ENCODE measurements around the gene ACADL.

The ACADL gene

GRCh38 chr2:210224941-210225672 lies at the start of gene ACADL:
Gene ACADL, minus strand, starts transcription at chr2:210225447. Its CDS starts 184 bp downstream, at chr2:210225263.
- FAIRE-seq = no peak

DNA sequence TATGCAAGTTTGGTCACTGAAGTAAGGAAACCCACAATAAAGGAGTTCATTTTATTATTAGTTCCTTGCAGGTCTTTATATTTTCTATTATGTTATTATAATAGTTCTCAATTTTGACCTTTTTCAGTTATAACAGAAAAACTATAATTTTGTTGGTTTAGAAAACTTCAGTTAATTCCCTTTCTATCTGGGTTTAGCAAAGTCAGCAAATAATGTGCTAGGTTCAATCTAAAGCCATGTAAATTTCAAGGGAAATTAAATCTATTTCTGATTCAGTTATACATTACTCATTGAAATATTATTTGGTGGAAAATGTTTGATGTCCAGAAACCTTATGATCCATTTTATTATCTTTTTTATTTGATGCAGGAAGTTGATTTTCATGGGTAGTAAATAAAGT lies 46.1 kb upstream of the ACADL start:
- no peak for FAIRE-seq

GRCh38 chr2:210269148-210269547 lies 43.9 kb upstream of the ACADL start:
- no peak for FAIRE-seq

DNA sequence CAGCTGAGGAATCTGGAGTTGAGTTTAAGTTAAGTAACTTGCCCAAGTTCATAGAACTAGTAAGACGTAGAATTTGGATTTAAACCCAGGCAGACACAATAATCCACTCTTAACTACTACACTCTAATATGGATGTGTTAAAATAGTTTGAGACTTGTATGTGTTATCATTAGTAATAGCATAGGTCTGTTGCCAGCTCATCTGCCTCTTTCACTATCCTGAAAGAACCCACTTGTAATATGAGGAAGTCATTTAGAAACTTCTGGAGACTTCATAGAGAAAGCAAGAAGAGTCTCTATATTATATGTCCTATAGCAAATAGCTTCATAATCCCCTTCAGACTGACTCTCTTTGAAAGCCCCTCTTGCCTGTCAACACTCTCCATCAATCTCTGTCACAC lies 43.0 kb upstream of the ACADL start:
- FAIRE-seq = no peak

DNA sequence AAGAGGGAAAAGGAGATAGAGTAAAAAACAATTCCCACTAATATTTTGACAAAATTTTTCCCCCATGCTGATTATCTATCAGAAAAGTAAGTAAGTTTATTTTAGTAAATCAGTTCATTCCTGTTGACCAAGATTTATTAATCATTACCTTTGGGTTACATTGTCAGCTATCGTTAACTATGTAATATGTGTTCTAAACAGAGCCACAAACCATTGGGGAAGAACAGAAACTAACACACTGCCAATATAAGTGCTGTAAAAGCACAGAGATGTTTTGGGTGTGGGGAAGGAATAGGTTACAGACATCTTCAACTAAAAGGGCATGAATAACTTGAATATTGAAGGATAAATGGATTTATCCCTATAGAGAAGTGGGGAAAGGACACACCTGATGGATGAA lies 42.5 kb upstream of the ACADL start:
- FAIRE-seq = no peak

DNA sequence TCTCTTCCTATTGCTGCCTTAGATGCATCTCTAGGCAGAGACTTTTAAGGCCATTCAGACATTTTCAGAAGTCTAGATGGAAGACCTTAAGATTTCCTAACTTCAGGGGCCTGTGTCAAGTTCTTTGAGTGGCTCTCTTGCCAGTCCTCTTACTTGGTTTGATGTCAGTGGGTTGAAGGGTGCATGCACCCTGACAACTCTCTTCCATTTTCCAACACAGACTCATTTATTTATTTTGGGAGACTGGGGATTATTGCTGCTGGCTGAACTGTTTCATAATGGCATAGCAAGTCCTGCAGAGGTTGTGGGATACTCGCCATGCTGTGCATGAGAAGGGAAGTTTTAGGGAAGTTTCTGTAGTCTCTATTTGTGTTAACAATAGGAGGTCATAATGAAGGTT lies 39.0 kb upstream of the ACADL start:
- no peak for FAIRE-seq

GRCh38 chr2:210263841-210264240 lies 38.6 kb upstream of the ACADL start:
- FAIRE-seq = no peak

GRCh38 chr2:210262036-210262435 lies 36.8 kb upstream of the ACADL start:
- no peak for FAIRE-seq

- no peak for FAIRE-seq
Observed at GRCh38 chr2:210259687-210260086, 34.4 kb upstream of the ACADL start.

DNA sequence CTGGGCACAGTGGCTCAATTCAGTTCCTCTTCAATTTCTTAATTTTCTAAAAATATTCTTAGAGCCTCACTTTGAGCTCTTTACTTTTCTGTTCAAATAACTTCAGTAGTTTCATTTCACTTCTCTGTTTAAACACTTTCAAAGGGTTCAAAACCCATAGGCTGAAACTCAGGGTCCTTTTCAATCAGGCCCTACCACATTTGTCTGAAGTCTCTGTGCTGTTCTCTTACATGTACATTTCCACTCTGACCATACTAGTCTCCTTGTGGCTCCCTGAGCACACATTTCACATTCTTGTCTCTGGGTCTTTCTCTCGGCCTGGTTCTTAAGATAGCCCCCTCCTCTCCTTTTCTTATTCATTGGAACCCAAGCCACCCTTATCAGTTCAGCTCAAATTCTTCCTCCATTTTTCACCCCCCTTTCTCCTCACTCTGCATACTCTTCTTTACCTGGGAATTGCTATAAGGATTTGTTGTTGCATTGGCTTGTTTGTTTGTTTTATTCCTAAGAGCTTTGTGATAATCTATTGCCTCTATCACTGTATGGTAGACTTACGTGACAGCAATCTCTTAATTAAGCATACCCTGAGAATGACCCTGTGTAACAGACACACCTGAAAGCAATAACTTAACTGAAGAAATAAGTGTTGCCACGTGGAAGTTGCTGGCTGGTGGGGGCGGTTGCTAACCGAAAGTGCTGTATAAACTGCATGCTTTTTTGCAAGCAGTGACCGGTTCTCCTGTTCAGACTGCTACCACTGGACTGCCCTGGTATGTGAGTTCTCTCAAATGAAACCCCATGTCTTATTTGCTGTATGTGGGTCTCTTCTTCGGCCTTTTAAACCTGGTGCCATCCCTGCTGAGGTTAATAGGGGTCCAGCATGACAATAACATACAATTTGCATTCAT lies 27.7 kb upstream of the ACADL start:
- no peak for FAIRE-seq

- FAIRE-seq = no peak
Observed at GRCh38 chr2:210250622-210251021, 25.4 kb upstream of the ACADL start.

DNA sequence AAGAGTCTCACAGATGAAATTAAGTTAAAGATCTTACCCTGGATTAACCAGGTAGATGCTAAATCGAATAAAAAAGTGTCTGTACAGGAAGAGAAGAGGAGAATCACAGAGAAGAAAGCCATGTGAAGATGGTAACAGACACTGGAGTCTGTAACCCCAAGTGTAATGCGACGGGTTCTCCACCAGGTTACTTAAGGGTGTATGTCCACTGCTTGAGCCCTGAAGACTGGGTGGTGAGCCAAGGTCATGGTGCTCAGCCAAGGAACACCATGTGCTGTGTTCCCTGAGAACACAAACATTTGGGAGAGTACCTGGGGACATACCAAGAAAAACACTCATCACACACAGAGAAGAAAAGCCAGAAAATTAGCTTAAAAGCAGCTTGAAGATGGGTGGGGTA lies 8.2 kb upstream of the ACADL start:
- no peak for FAIRE-seq

DNA sequence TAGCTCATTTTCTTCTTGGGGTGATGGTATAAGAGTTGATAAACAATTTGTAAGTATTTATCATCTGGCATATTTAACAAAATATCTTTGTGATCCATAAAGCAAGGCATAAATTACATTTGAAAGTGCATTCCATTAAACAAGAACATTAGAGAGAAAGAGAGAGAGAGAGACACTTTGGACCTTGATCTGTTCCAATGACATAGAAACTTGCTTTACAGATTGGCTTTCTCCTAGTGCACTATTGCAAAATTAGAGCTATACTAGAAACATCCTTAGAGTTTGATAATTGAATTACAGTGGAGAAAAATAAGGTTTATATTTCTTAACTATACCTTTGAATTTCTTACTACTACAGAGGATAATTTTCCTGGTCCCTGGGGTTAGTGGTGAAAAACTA lies 5.7 kb upstream of the ACADL start:
- FAIRE-seq = no peak

- no peak for FAIRE-seq
Observed at GRCh38 chr2:210230518-210230917, 5.3 kb upstream of the ACADL start.

DNA sequence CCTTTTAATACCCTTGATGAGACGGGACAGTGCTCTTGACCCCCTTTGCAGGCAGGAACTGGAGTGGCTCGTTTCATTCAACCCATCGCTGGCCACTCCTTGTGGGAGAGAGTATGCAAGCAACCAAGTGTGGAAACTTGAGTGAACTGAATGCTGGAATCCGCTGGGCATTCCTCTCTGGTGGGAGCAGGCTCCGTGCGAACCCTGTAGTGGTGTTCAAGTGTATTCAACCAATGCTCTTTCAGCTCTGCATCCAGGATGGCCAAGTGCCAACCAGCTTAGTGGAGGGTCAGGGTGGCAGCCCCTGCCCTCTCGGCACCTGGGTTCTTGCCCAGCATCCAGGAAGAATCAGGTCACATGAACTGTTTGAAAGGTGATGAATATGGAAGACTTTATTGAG lies 3.3 kb upstream of the ACADL start:
- no peak for FAIRE-seq

- FAIRE-seq = no peak
Observed at GRCh38 chr2:210227290-210228088, 2.2 kb upstream of the ACADL start.

GRCh38 chr2:210226223-210226622 lies 976 bp upstream of the ACADL start:
- no peak for FAIRE-seq

DNA sequence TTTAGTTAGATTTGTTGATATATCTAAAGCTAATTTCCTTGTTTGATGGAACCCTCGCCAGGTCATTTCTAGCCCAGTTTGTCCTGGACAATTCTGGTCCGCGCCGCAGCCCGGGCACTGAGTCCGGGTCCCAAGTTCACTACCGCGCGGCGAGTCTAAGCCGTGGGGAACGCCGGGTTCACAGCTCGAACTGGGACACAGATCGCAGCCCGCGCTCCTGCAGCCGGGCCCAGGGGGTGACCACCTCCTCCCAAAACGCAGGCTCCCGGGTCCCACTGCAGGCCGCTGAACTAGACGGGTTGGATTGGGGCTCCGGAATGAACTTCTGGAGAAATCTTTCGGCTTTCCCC lies 681 bp downstream of the ACADL start:
- no peak for FAIRE-seq

GRCh38 chr2:210215120-210215519 lies 10.1 kb downstream of the ACADL start:
- FAIRE-seq = no peak

DNA sequence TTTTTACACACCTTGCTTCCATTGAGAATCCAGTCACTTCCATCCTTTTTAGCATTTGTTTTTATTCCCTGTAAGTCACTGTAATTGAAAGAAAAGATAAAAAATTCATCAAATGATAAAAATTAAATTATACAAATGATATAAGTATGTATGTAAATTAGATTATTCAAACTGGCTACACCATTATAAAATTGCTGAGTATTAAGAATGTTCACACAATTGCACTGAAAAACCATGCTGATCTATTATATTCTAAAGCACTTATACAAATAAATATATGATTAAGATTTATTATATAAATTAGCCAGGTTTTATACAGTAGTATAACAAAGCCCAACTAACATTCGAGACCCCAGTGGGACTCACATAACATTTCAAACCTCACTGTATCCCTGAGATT lies 15.1 kb downstream of the ACADL start:
- no peak for FAIRE-seq

DNA sequence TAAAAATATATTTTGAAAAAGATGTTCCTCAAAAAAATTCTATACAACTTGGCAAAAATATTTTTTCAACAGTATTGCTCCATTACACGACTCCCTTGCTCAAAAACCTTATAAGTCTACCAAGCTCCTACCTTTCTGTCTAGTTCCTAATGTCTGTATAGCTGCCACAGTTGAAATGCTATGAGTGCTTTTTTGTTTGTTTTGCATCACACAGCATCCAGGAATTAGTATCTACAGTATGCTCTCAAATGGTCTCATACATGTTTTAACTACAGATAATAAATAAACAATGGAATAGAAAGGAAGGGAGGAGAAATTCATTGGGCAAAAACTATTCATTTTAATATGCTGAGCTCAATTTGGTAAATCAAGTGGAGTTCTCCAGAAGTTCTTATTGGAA lies 17.3 kb downstream of the ACADL start:
- no peak for FAIRE-seq

DNA sequence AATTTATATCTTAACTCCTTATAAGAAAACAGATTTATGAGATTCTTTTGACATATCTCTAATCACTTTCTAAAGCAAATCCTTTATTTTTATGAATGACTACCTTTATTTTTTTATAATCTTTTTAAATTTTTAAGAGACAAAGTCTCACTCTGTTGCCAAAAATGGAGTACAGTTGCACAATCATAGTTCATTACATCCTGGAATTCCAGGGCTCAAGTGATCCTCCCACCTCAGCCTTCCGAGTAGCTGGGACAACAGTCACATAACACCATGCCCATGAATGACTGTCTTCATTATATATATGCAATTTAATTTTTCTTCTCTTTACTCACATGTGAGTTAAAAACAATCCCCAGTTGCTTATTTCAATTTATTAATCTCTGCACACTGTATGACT lies 21.7 kb downstream of the ACADL start:
- FAIRE-seq = no peak

GRCh38 chr2:210203147-210203546 lies 22.1 kb downstream of the ACADL start:
- FAIRE-seq = no peak

- FAIRE-seq = no peak
Observed at GRCh38 chr2:210199854-210200253, 25.4 kb downstream of the ACADL start.
